HTR-8/SVneo (cell line): ENCODE results near the gene NOS1AP.
"Not testable (repeated sequence)": the region's sequence is repeated elsewhere in the genome, so short reads cannot be mapped to it uniquely, and the experiment has no call there.

Experiments used
- DNase-seq: peaks from one replicate; pipeline ENCODE4 v3.0.0; 2011; ENCODE audit warnings: low spot score, mixed read lengths; ENCODE audit not compliant: insufficient read length
- FAIRE-seq: peaks from 2 replicates; lab custom pipeline; 2011; peaks lifted over from hg19 to GRCh38; lab: Jason Lieb, UNC

Gene NOS1AP

DNA sequence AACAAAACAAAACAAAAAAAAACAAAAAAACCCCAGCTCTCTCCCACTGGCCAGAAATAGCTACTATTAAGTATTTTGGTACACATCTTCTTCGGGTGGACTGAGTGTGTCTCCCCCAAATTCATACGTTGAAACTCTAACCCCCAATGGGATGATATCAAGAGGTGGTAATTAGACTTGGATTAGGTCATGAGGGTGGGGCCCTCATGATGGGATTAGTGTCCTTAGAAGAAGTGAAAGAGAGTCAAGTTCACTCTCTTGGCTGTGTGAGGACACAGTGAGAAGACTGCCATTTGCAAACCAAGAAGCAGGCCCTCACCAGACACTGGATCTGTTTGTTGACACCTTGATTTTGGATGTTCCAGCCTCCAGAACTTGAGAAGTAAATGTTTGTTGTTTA lies 116.9 kb downstream of the NOS1AP start:
- FAIRE-seq = no peak
- no peak for DNase-seq

DNA sequence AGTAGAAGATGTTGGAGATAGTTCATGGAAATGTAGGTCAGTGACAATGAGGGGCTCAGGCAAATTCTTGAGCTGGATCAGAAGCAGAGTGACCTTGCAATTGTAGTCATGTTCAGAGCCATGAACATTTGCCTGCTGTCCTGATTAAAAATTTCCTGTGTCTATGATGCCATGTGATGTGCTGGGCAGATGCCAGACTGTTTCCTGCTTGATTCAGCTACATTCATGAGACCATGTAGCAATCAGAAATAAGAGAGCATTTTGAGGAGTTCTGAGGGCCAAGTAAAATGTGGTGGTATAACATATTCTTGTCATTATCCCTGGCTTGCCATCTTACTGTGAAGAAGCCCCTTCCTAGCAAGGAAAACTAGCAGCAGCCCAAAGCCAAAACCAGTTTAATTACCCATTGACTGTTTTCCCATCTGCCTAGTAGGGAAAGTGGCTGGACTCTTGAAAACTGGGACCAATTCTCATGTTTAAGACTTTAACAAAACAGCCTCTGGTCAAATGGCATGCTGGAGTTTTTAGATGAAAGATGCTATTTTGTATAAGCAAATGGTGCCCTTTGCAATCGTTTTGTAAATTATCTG lies 118.3 kb downstream of the NOS1AP start:
- DNase-seq = no peak
- FAIRE-seq = no peak

GRCh38 chr1:162189345-162189744 lies 119.9 kb downstream of the NOS1AP start:
- FAIRE-seq = no peak
- DNase-seq = no peak

DNA sequence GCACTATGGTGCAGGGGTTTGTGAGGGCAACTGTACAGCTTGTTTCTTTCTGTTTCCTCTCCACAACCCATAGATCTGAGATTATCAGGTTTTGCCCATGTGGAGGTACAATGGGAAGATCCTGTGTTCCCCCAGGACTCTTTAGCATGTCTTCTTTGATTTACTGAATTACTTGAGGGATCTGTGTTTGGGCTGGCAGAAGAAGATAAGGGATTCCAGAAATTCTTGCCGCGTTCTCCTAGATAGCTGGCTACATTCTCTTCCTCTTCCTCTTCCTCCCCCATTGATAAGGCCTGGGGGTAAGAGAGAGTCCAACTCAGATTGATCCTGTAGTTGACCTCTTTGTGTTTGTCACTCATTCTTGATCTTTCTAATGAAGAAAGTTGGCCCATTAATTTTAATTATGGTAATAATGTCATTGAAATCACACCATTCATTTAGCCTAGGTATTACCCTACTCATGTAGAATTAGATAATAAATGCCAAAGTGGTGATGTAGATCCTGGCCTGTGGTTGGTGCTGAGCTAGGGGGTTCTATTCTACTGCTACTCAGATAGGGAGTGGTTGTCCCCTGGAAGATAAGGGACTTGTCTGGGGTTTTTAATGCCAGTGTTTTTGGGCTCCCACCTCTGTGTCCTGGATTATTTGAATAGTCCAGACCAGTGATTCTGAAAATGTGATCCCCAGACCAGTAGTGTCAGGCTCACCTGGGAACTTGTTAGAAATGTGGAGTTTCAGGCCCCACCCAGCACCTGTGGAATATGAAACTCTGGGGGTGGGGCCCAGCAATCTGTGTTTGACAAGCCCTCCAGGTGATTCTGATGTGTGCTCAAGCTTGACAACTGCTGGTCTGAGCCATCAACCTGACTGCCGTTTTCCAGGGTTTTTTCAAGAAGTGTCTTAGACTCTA lies 122.2 kb downstream of the NOS1AP start:
- FAIRE-seq = no peak

GRCh38 chr1:162192306-162192678 lies 122.8 kb downstream of the NOS1AP start:
- FAIRE-seq (no peak), DNase-seq (no peak)

More for the DNA sequence above, 122.2 kb downstream of the NOS1AP start:
- no peak for DNase-seq

- DNase-seq (no peak), FAIRE-seq (no peak)
Observed at GRCh38 chr1:162192763-162193162, 123.3 kb downstream of the NOS1AP start.

GRCh38 chr1:162193221-162193620 lies 123.7 kb downstream of the NOS1AP start:
- DNase-seq (no peak), FAIRE-seq (no peak)

DNA sequence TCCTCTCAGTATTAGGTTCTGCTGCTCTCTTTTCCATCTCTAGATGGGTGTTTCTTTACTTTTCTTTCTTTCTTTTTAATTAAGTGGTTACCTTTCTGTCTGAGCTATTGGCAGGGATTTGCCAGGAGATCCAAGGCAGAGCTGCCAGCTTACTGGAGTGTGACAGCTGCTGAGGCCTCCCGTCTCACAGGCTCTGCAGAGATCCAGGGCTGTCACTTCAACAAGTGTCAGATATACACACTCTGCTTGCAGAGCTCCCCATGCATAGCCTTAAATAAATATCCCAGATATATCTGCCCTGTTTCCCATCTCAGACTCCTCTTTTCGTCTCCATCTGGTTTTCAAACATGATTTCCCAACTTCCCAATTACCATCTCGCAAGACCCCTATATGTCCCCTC lies 124.3 kb downstream of the NOS1AP start:
- no peak for FAIRE-seq
- DNase-seq = no peak

GRCh38 chr1:162195567-162195966 lies 126.1 kb downstream of the NOS1AP start:
- FAIRE-seq = no peak
- no peak for DNase-seq

DNA sequence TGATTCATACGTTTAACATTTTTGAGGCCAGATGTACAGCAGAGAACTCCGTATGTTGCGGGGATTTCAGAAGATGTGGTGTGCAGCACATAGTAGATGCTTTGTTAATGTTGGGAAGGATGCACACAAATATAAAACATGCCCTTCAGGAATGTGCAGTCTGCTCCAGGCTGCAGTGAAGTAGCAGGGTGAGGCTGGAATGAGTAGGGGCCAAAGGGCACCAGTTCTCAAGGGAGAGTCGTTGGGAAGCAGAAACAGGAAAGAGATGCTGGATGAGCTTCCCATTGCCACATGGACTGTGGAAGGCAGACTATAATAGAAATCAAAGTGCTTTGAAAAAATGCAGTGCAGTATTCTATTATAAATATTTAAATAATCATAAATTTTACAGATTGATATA lies 126.9 kb downstream of the NOS1AP start:
- DNase-seq (no peak), FAIRE-seq (no peak)

GRCh38 chr1:162197041-162197531 lies 127.6 kb downstream of the NOS1AP start:
- DNase-seq (no peak), FAIRE-seq (no peak)

DNA sequence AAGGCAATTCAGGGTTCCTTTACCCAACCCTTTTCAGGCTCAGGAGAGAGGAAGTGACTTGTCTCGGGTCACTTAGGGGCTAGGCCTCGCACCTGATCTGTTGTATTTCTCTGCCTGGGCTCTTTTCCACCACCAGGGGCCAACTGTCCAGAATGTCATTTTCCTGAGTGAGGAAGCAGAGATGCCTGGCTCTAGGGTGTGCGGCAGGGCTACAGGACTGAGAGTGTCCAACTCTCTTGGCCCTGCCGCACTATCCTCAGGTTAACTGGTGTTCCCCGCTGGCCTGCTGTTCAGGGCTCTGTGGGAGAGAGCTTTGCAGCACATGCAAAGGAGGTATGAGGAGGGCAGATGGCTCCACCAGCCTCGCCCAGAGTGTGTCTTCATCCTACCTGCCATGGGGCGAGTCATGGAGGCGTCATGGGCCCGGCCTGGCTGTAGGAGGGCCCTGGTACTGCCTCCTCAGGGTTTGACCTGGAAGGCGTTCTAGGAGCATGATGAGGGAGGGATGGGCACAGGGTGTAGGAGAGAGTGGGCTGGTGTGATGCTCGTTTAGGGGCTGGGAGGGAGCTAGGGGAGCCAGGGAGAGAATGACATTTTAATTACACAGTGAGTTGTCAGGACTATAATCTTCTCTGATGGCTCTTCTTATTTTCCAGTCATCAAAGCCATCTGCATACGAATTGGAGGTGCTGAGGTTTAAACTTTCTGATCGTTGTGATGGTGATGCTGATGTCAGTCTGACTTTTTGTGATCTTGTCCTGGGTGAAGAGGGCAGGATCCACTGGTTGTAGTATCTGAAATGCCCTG lies 128.3 kb downstream of the NOS1AP start:
- FAIRE-seq (no peak), DNase-seq (no peak)

GRCh38 chr1:162200096-162200847 lies 130.8 kb downstream of the NOS1AP start:
- DNase-seq = no peak
- FAIRE-seq = no peak

GRCh38 chr1:162201062-162201461 lies 131.6 kb downstream of the NOS1AP start:
- not testable (repeated sequence) for DNase-seq, FAIRE-seq

DNA sequence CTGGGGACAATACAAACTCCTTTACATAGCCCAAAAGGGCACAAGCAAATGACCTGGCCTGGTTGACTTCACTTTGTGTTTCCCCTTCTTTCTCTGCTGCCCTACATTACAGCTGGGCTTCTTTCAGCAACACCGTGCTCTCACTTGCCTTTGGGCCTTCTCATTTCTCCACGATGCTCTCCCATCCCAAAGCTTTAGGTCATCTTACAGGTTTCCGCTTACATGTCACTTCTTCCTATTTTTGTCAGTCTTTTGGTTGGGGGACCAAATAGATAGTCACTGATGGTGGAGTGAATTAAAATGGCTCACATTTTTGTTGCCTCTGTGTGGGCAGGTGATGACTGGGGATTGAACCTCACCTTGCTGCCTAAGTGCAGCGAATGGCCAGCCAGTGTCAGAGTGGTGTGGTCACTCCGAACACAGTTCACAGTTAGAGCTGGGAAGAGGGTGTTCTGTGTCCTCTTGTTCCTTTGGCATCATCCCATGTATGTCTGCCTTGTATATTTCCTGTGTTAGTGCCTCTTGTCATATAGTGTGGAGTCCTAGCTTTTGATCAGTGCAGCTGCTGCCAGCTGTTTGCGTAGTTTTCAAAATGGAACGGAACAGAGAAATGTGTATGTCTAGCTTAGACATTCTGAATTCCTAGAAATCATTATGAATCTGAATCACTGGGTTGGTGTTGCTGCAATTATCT lies 134.8 kb downstream of the NOS1AP start:
- FAIRE-seq (no peak), DNase-seq (no peak)

DNA sequence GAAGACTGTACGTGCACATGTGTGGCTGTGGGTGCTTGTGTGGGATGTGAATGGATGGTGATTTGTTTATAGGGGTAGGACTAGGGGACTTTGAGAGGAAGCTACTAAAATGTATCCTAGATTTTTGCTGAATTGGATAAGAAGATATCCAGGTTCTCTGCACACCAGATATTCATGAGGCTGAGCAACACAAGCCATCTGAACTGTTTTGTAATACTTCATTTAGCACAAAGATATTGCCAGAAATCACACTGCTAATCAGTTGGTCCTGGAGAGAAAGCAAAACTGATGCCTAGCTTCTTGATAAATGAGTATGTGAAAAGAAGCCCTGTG lies 135.3 kb downstream of the NOS1AP start:
- FAIRE-seq = no peak

GRCh38 chr1:162206300-162206699 lies 136.8 kb downstream of the NOS1AP start:
- no peak for FAIRE-seq

More for the DNA sequence above, 135.3 kb downstream of the NOS1AP start:
- no peak for DNase-seq

GRCh38 chr1:162206749-162207635 lies 137.5 kb downstream of the NOS1AP start:
- DNase-seq (no peak), FAIRE-seq (no peak)

More at GRCh38 chr1:162206300-162206699, 136.8 kb downstream of the NOS1AP start:
- DNase-seq = no peak
